GM23338 (cell line): ENCODE data around the gene MTURN. TPM values are rescaled to one million over a fixed set of nuclear protein-coding genes. Genes with fewer than 3 reads are reported as not detected.

ENCODE experiments used
- ATAC-seq: fragments of 200-7000 bp; cut with Tn5 transposase; 3 replicates; pipeline ENCODE4 v1.9.1; 2020
- DNase-seq: peaks from one replicate; pipeline ENCODE4 v3.0.0-alpha.2; 2015; ENCODE audit warnings: low spot score
- H2AFZ ChIP-seq: fragments of 200-600 bp; sonication (generic); 2 replicates; pipeline ENCODE4 v1.8.0; 2016; ENCODE audit warnings: antibody characterized with exemption, mild to moderate bottlenecking, moderate library complexity
- H3F3A ChIP-seq: fragments of 200-600 bp; sonication (generic); replicated peaks from 2 replicates; pipeline ENCODE4 v1.8.0; 2017; ENCODE audit warnings: antibody characterized with exemption, mixed run types, low read depth
- H3K27ac ChIP-seq: fragments of 200-600 bp; sonication (generic); 2 replicates; pipeline ENCODE4 v1.6.1; 2016; ENCODE audit warnings: low read depth
- H3K27me3 ChIP-seq: fragments of 200-600 bp; sonication (generic); 2 replicates; pipeline ENCODE4 v1.8.0; 2016; ENCODE audit warnings: mild to moderate bottlenecking, mixed run types, moderate library complexity; ENCODE audit not compliant: insufficient read depth
- H3K36me3 ChIP-seq: fragments of 200-600 bp; sonication (generic); 2 replicates; pipeline ENCODE4 v1.8.0; 2016; ENCODE audit warnings: mild to moderate bottlenecking; ENCODE audit not compliant: insufficient read depth
- H3K4me1 ChIP-seq: fragments of 200-600 bp; sonication (generic); 2 replicates; pipeline ENCODE4 v1.8.0; 2016; ENCODE audit warnings: mild to moderate bottlenecking, moderate library complexity; ENCODE audit not compliant: insufficient read depth
- H3K4me2 ChIP-seq: fragments of 200-600 bp; sonication (generic); 2 replicates; pipeline ENCODE4 v1.7.1; 2017; ENCODE audit warnings: mixed run types
- H3K4me3 ChIP-seq: fragments of 200-600 bp; sonication (generic); 2 replicates; pipeline ENCODE4 v1.6.1; 2016; ENCODE audit warnings: mixed run types
- H3K79me2 ChIP-seq: fragments of 200-600 bp; sonication (generic); replicated peaks from 2 replicates; pipeline ENCODE4 v1.8.0; 2017; ENCODE audit warnings: mild to moderate bottlenecking; ENCODE audit not compliant: insufficient read depth
- H3K9me2 ChIP-seq: fragments of 200-600 bp; sonication (generic); 2 replicates; pipeline ENCODE4 v1.8.0; 2017; ENCODE audit not compliant: insufficient read depth
- H4K20me1 ChIP-seq: fragments of 200-600 bp; sonication (generic); replicated peaks from 2 replicates; pipeline ENCODE4 v1.8.0; 2017; ENCODE audit warnings: mild to moderate bottlenecking; ENCODE audit not compliant: insufficient read depth
- H3K27ac Mint-ChIP-seq: 2 replicates; pipeline ENCODE4 v1.8.0; 2020; ENCODE audit warnings: inconsistent platforms, mild to moderate bottlenecking, moderate library complexity, mixed read lengths
- H3K27me3 Mint-ChIP-seq: 3 replicates; pipeline ENCODE4 v1.8.0; 2022; ENCODE audit warnings: low read depth, mild to moderate bottlenecking, moderate library complexity, mixed read lengths, inconsistent platforms; ENCODE audit not compliant: insufficient read depth, poor library complexity
- H3K36me3 Mint-ChIP-seq: 3 replicates; pipeline ENCODE4 v1.8.0; 2021; ENCODE audit warnings: low read depth, mild to moderate bottlenecking, inconsistent platforms, moderate library complexity, mixed read lengths
- H3K4me1 Mint-ChIP-seq: 3 replicates; pipeline ENCODE4 v1.8.0; 2020; ENCODE audit warnings: mild to moderate bottlenecking, inconsistent platforms, mixed read lengths
- H3K4me3 Mint-ChIP-seq: 3 replicates; pipeline ENCODE4 v1.8.0; 2021; ENCODE audit warnings: moderate library complexity, mild to moderate bottlenecking, inconsistent platforms, mixed read lengths
- H3K9me3 Mint-ChIP-seq: 3 replicates; pipeline ENCODE4 v1.8.0; 2020; ENCODE audit warnings: moderate library complexity, mild to moderate bottlenecking, inconsistent platforms, mixed read lengths
- CREB1 ChIP-seq: fragments of 250-450 bp; sonication (Bioruptor Pico); IDR thresholded peaks from 2 replicates; pipeline ENCODE4 v1.5.0; 2020; ENCODE audit warnings: low read depth, mild to moderate bottlenecking, moderate library complexity
- CTCF ChIP-seq, 2 experiments: fragments of 200-600 bp in 1 of 2; sonication (generic) in 1 of 2; conservative IDR thresholded peaks; 2 replicates each; pipeline versions ENCODE4 v1.5.1 to v1.6.1; 2016 to 2017; ENCODE audit warnings: antibody characterized with exemption in 2 of 2, low read depth in 2 of 2, mild to moderate bottlenecking in 2 of 2, moderate library complexity in 1 of 2
- ETS1 ChIP-seq: IDR thresholded peaks from 2 replicates; pipeline ENCODE4 v1.6.1; 2016; ENCODE audit warnings: antibody characterized with exemption
- EZH2 ChIP-seq: fragments of 200-600 bp; sonication (generic); IDR thresholded peaks from one replicate; pipeline ENCODE4 v1.8.0; 2017; ENCODE audit warnings: antibody characterized with exemption, mild to moderate bottlenecking, low read depth; ENCODE audit not compliant: unreplicated experiment
- EZH2phosphoT487 ChIP-seq: fragments of 200-600 bp; sonication (generic); IDR thresholded peaks from one replicate; pipeline ENCODE4 v1.8.1; 2018; ENCODE audit warnings: antibody characterized with exemption; ENCODE audit not compliant: unreplicated experiment
- JUNB ChIP-seq: IDR thresholded peaks from one replicate; pipeline ENCODE4 v1.6.1; 2016; ENCODE audit warnings: antibody characterized with exemption; ENCODE audit not compliant: unreplicated experiment
- NANOG ChIP-seq: IDR thresholded peaks from 2 replicates; pipeline ENCODE4 v1.6.1; 2016; ENCODE audit warnings: antibody characterized with exemption, borderline replicate concordance
- POLR2AphosphoS5 ChIP-seq: IDR thresholded peaks from 2 replicates; pipeline ENCODE4 v1.6.1; 2016; ENCODE audit warnings: antibody characterized with exemption, low read depth
- REST ChIP-seq: IDR thresholded peaks from one replicate; pipeline ENCODE4 v1.6.1; 2018; ENCODE audit warnings: antibody characterized with exemption; ENCODE audit not compliant: unreplicated experiment
- STAT1 ChIP-seq: IDR thresholded peaks from one replicate; pipeline ENCODE4 v1.6.1; 2016; ENCODE audit warnings: antibody characterized with exemption; ENCODE audit not compliant: unreplicated experiment
- ZNF114 ChIP-seq: fragments of 250-450 bp; sonication (Bioruptor Pico); IDR thresholded peaks from 2 replicates; pipeline ENCODE4 v1.5.0; 2020; ENCODE audit warnings: mild to moderate bottlenecking, moderate library complexity
- ZNF331 ChIP-seq: fragments of 250-450 bp; sonication (Bioruptor Pico); IDR thresholded peaks from 2 replicates; pipeline ENCODE4 v1.5.0; 2020; ENCODE audit warnings: low read depth, mild to moderate bottlenecking, moderate library complexity
- polyA plus RNA-seq: library from polyadenylated mRNA; unstranded; fragments of >200 nt; fragmentation: Nextera tagmentation; extraction: Ambion mirVana; gene quantifications from 2 replicates; pipeline ENCODE4 v1.2.1, GENCODE V29; 2016
- total RNA-seq: library from RNA; depleted of rRNA; stranded (reverse); fragments of >200 nt; shearing (Covaris generic); gene quantifications from 2 replicates; pipeline ENCODE4 v1.2.3, GENCODE V29; 2014

MTURN gene
- total and polyA plus RNA-seq, 2 experiments from 2014 or later, result 3.1 to 8.7 TPM

GRCh38 chr7:30104157-30104556, 30.6 kb upstream of the MTURN start:
- Histone ChIP-seq H3K4me2 (no peak overlapping the region), H2AFZ (no peak overlapping the region), H3K9me2 (no peaks in the 10 kb centered on the region), H3K27me3 (no peaks in the 10 kb centered on the region), H3K27ac (no peak overlapping the region), H3F3A (no peaks in the 10 kb centered on the region), H3K4me1 (no peaks in the 10 kb centered on the region), H3K36me3 (peaks cover 6% of the 10 kb centered on the region), H4K20me1 (no peaks in the 10 kb centered on the region), H3K4me3 (no peak overlapping the region), H3K79me2 (no peaks in the 10 kb centered on the region)
- Mint-ChIP-seq H3K27ac (no peak overlapping the region), H3K4me3 (no peak overlapping the region), H3K9me3 (peaks cover 11% of the 10 kb centered on the region), H3K4me1 (no peaks in the 10 kb centered on the region), H3K27me3 (peaks cover 2% of the 10 kb centered on the region), H3K36me3 (peaks cover 17% of the 10 kb centered on the region)
- no peak for DNase-seq
- ATAC-seq, result no peak
- TF ChIP-seq EZH2 (no peak), CREB1 (CRISPR knock-in tag) (no peak), REST (no peak), ZNF114 (CRISPR knock-in tag) (no peak), CTCF (conservative IDR thresholded peaks at IDR 0.05; ENCODE audit: low read depth in 2 of 2) (no peak), EZH2phosphoT487 (no peak), ETS1 (no peak), JUNB (no peak), POLR2AphosphoS5 (no peak), STAT1 (no peak), ZNF331 (CRISPR knock-in tag) (no peak), NANOG (no peak)
